NCI-H226 (cell line): ENCODE data around the gene MRPL1.

ENCODE experiments used
- DNase-seq: peaks from one replicate; pipeline ENCODE4 v3.0.0-alpha.2; 2015

Gene MRPL1

GRCh38 chr4:77862478-77863216 lies at the start of gene MRPL1:
TSS of gene MRPL1 (plus strand) at chr4:77862830. CDS start at chr4:77862849, 19 bp downstream.
- DNase-seq = peak; percentile 86

- DNase-seq = no peak
These were observed 47.0 kb upstream of the MRPL1 start for GRCh38 chr4:77815636-77816035.

- DNase-seq = no peak
These were observed 46.1 kb upstream of the MRPL1 start for GRCh38 chr4:77816546-77816945.

- no peak for DNase-seq
These were observed 45.1 kb upstream of the MRPL1 start for GRCh38 chr4:77817304-77818072.

- DNase-seq = peak; percentile 74
These were observed 44.5 kb upstream of the MRPL1 start for GRCh38 chr4:77818073-77818601.

GRCh38 chr4:77818602-77819403 lies 43.8 kb upstream of the MRPL1 start, which contains the start of gene CNOT6L:
TSS of gene CNOT6L (minus strand) at chr4:77819368. CDS start at chr4:77819308, 60 bp downstream.
- DNase-seq = peak; percentile 50

GRCh38 chr4:77819404-77819842 lies 43.2 kb upstream of the MRPL1 start:
- no peak for DNase-seq

- DNase-seq = peak; percentile 65
These were observed 42.6 kb upstream of the MRPL1 start for GRCh38 chr4:77819843-77820648.

GRCh38 chr4:77820649-77821561 lies 41.7 kb upstream of the MRPL1 start:
- DNase-seq = no peak

GRCh38 chr4:77821775-77822174 lies 40.9 kb upstream of the MRPL1 start:
- no peak for DNase-seq

- DNase-seq = no peak
These were observed 36.4 kb upstream of the MRPL1 start for GRCh38 chr4:77826275-77826674.

- DNase-seq = no peak
These were observed 35.3 kb upstream of the MRPL1 start for GRCh38 chr4:77827343-77827742.

GRCh38 chr4:77833126-77833724 lies 29.4 kb upstream of the MRPL1 start:
- DNase-seq = no peak

GRCh38 chr4:77834403-77834802 lies 28.2 kb upstream of the MRPL1 start:
- no peak for DNase-seq

- DNase-seq = no peak
These were observed 19.0 kb upstream of the MRPL1 start for GRCh38 chr4:77843628-77844027.

GRCh38 chr4:77844363-77844762 lies 18.3 kb upstream of the MRPL1 start:
- no peak for DNase-seq

GRCh38 chr4:77845400-77845799 lies 17.2 kb upstream of the MRPL1 start:
- no peak for DNase-seq

- no peak for DNase-seq
These were observed 16.7 kb upstream of the MRPL1 start for GRCh38 chr4:77845929-77846328.

- DNase-seq = no peak
These were observed 14.1 kb upstream of the MRPL1 start for GRCh38 chr4:77848508-77848907.

- DNase-seq = no peak
These were observed 13.2 kb upstream of the MRPL1 start for GRCh38 chr4:77849278-77849965.
